ENCODE data around the gene CCDC192.
"Not testable (repeated sequence)": the region's sequence is repeated elsewhere in the genome, so short reads cannot be mapped to it uniquely, and the experiment has no call there.

CCDC192 gene

DNA sequence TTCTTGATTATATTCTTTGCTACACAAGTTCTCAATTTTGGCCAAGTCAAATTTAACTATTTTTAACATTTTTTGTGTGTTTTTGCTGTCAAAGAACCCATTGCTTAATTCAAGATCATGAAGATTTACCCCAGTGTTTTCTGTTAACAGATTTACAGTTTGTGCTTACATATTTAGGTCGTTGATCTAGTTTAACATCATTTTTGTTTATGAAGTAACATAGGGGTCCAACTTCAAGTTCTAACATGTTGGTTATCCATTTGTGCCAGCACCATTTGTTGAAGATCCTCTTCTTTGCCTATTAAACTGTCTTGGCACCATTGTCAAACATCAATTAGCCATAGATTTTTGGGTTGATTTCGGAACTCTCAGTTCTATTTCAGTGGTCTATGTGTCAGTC is 71.0 kb downstream of the CCDC192 start:
- DNase-seq (ENCODE audit: low read depth), result no peak
- H3K4me3 ChIP-seq (ENCODE audit: low read depth, low read length), result no peak overlapping the region
- TF ChIP-seq, protein P1, sequence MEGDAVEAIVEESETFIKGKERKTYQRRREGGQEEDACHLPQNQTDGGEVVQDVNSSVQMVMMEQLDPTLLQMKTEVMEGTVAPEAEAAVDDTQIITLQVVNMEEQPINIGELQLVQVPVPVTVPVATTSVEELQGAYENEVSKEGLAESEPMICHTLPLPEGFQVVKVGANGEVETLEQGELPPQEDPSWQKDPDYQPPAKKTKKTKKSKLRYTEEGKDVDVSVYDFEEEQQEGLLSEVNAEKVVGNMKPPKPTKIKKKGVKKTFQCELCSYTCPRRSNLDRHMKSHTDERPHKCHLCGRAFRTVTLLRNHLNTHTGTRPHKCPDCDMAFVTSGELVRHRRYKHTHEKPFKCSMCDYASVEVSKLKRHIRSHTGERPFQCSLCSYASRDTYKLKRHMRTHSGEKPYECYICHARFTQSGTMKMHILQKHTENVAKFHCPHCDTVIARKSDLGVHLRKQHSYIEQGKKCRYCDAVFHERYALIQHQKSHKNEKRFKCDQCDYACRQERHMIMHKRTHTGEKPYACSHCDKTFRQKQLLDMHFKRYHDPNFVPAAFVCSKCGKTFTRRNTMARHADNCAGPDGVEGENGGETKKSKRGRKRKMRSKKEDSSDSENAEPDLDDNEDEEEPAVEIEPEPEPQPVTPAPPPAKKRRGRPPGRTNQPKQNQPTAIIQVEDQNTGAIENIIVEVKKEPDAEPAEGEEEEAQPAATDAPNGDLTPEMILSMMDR (IDR thresholded peaks at IDR 0.05; ENCODE audit: control insufficient read depth, extremely low read depth, insufficient read depth), result no peak

DNA sequence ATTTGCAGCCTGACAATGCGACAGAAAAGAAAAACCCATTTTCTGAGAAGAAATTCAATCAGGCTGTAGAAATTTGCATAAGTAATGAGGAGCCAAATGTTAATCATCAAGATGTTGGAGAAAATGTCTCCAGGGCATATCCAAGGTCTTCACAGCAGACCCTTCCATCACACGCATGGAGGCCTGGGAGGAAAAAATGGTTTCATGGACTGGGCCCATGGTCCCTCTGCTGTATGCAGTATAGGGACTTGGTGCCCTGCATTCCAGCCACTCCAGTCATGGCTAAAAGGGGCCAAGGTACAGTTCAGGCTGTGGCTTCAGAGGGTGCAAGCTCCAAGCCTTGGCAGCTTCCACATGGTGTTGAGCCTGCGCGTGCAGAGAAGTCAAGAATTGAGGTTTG is 73.3 kb downstream of the CCDC192 start:
- no peak overlapping the region for H3K4me3 ChIP-seq (ENCODE audit: low read depth, low read length)
- DNase-seq (ENCODE audit: low read depth), result no peak
- TF ChIP-seq, protein P1 (IDR thresholded peaks at IDR 0.05; ENCODE audit: control insufficient read depth, extremely low read depth, insufficient read depth), result no peak

DNA sequence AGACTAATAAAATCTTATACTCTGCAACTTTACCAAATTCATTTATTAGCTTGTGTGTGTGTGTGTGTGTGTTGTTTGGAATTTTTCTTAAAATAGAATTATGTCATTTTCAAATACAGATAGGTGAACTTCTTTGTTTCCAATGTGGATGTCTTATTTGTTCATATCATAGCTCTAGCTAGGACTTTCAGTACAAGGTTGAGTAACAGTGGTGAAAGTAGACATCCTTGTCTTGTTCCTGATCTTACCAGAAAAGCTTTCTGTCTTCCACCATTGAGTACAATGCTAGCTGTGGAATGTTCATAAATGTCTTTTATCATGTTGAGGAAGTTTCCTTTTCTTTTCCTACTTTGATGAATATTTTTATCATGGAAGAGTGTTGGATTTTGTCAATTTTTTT is 74.8 kb downstream of the CCDC192 start:
- TF ChIP-seq, protein P1 (IDR thresholded peaks at IDR 0.05; ENCODE audit: control insufficient read depth, extremely low read depth, insufficient read depth), result no peak
- no peak for DNase-seq (ENCODE audit: low read depth)
- H3K4me3 ChIP-seq (ENCODE audit: low read depth, low read length), result no peak overlapping the region

DNA sequence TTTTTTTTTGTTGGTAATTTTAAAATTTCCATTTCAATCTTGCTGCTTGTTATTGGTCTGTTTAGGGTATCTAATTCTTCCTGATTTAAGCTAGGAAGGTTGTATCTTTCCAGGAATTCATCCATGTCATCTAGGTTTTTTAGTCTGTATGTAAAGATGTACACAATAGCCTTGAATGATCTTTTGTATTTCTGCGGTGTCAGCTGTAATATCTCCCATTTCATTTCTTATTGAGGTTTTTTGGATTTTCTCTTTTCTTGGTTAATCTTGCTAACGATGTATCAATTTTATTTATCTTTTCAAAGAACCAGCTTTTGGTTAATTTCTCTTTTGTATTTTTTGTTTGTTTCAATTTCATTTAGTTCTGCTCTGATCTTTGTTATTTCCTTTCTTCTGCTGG is 79.3 kb downstream of the CCDC192 start:
- DNase-seq (ENCODE audit: low read depth); H3K4me3 ChIP-seq (ENCODE audit: low read depth, low read length): not testable (repeated sequence)

DNA sequence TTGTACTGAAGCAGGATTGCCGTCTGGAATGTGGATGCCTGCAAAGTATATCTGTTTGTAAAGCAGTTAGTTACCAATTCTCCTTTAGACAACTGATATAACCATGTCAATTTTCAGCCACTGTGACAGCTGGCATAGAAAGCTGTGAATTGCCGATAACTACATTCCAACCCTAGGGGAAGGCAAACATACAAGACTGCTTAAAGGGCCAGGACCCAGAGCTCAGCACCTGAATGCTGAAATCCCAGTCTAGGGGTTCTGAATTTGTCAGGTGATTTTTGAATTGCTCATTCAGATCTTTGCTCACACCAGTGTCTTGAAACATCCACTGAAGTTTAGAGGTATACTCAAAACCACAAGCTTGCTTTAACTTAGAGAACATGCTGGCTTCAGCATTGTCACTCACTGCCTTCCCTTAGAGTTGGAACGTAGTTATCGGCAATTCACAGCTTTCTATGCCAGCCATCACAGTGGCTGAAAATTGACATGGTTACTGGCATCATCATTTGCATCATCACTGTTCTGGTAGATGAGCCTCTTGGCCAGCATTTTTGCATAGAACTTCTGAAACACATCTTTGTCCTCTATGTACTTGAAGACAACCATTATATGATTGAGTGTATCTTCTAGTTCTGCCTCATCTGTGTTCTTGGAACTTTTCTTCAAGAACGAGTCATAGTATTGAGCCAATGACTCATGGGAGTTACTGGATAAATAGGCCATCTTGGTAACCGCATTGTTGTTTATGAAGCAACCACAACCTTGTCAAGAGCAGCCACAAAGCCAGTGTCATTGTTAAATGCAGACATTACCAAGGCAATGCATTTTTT is 82.1 kb downstream of the CCDC192 start:
- H3K4me3 ChIP-seq (ENCODE audit: low read depth, low read length), result no peak overlapping the region
- TF ChIP-seq, protein P1 (IDR thresholded peaks at IDR 0.05; ENCODE audit: control insufficient read depth, extremely low read depth, insufficient read depth), result no peak
- DNase-seq (ENCODE audit: low read depth), result no peak

DNA sequence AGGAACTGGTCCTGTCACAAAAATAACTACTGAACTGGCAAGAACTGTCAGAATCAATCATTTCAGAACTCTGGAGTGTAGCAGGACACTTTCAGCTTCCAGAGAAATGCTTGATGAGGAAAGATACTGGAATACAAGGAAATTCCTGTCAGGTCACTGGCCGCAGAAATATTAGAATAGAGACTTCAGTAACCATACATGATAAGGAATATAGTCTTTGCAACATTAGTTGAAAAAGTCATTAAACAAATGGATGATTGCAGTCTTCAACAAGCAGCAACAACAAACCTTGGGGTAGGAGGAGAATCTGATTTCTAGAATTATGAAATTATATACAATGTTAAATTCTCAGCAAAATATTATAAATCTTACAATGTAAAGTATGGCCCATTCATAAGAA is 88.2 kb downstream of the CCDC192 start:
- H3K4me3 ChIP-seq (ENCODE audit: low read depth, low read length), result no peak overlapping the region
- DNase-seq (ENCODE audit: low read depth), result no peak
- TF ChIP-seq, protein P1 (IDR thresholded peaks at IDR 0.05; ENCODE audit: control insufficient read depth, extremely low read depth, insufficient read depth), result no peak

DNA sequence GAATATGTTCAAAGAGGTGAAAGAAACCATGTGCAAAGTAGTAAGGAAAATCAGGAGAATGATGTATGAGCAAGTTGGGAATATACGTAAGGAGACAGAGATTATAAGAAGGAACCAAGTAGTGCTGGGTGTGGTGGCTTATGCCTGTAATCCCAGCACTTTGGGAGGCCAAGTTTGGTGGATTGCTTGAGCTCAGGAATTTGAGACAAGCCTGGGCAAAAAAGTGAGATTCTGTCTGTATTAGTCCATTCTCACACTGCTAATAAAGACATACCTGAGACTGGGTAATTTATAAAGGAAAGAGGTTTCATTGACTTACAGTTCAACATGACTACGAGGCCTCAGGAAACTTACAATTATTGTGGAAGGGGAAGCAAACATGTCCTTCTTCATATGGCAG is 88.7 kb downstream of the CCDC192 start:
- H3K4me3 ChIP-seq (ENCODE audit: low read depth, low read length); DNase-seq (ENCODE audit: low read depth): not testable (repeated sequence)

DNA sequence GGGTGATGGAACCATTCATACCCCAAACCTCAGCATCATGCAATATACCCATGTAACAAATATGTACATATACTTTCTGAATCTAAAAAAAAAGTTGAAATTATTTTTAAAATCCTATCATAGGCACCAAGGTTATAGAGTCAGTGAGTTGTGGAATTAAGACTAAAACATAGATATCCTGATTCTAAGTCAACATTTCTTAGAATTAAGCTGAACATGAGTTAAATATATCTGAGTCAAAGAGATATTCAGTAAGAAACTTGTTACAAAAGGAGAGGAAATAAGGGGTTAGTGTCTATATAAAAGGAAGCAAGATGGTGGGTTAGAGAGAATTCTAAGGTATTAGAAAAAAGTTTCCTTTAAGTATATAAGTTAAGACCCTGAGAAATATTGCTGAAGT is 89.9 kb downstream of the CCDC192 start:
- no peak overlapping the region for H3K4me3 ChIP-seq (ENCODE audit: low read depth, low read length)
- TF ChIP-seq, protein P1 (IDR thresholded peaks at IDR 0.05; ENCODE audit: control insufficient read depth, extremely low read depth, insufficient read depth), result no peak
- no peak for DNase-seq (ENCODE audit: low read depth)
